RWPE2 (cell line): Measurements from ENCODE around the gene FBXL7.

Experiments used
- ATAC-seq: fragments of 200-7000 bp; cut with Tn5 transposase; 3 replicates; pipeline ENCODE4 v1.9.1; 2021; ENCODE audit warnings: low read depth
- DNase-seq: peaks from one replicate; pipeline ENCODE4 v3.0.0-alpha.2; 2020; ENCODE audit warnings: low spot score
- H3K27ac ChIP-seq: fragments of 450-650 bp; 2 replicates; pipeline ENCODE4 v1.5.1; 2017; ENCODE audit warnings: mild to moderate bottlenecking; ENCODE audit not compliant: poor library complexity, severe bottlenecking
- H3K27me3 ChIP-seq: fragments of 250-450 bp; sonication (Bioruptor Pico); 2 replicates; pipeline ENCODE4 v1.5.1; 2021; ENCODE audit warnings: mild to moderate bottlenecking, moderate library complexity; ENCODE audit not compliant: insufficient read depth, poor library complexity, severe bottlenecking
- H3K36me3 ChIP-seq: fragments of 250-450 bp; sonication (Bioruptor Pico); 2 replicates; pipeline ENCODE4 v1.5.1; 2020; ENCODE audit warnings: low read depth, mild to moderate bottlenecking, moderate library complexity
- H3K4me1 ChIP-seq: fragments of 250-450 bp; sonication (Bioruptor Pico); 2 replicates; pipeline ENCODE4 v1.5.1; 2021; ENCODE audit warnings: mild to moderate bottlenecking, moderate library complexity; ENCODE audit not compliant: insufficient read depth, poor library complexity, severe bottlenecking
- H3K4me3 ChIP-seq: fragments of 250-450 bp; sonication (Bioruptor Pico); 2 replicates; pipeline ENCODE4 v1.5.1; 2021; ENCODE audit warnings: mild to moderate bottlenecking, moderate library complexity; ENCODE audit not compliant: severe bottlenecking
- H3K9me3 ChIP-seq: fragments of 250-450 bp; sonication (Bioruptor Pico); 2 replicates; pipeline ENCODE4 v1.5.1; 2021; ENCODE audit warnings: mild to moderate bottlenecking, moderate library complexity; ENCODE audit not compliant: severe bottlenecking
- TF ChIP-seq, protein P1 (sequence below): fragments of 450-650 bp; IDR thresholded peaks from one replicate; pipeline ENCODE4 v1.5.1; 2017; ENCODE audit warnings: mild to moderate bottlenecking, moderate library complexity; ENCODE audit not compliant: poor library complexity, severe bottlenecking

FBXL7 gene

DNA sequence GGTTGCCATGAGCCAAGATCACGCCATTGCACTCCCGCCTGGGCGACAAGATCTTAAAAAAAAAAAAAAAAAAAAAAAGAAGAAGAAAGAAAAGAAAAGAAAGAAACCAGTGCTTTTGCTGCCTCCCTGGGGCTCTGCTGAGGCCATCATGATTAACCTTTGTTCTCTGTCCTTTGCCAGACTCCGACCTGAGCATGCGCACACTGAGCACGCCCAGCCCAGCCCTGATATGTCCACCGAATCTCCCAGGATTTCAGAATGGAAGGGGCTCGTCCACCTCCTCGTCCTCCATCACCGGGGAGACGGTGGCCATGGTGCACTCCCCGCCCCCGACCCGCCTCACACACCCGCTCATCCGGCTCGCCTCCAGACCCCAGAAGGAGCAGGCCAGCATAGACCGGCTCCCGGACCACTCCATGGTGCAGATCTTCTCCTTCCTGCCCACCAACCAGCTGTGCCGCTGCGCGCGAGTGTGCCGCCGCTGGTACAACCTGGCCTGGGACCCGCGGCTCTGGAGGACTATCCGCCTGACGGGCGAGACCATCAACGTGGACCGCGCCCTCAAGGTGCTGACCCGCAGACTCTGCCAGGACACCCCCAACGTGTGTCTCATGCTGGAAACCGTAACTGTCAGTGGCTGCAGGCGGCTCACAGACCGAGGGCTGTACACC is 427.9 kb downstream of the FBXL7 start:
- H3K36me3 ChIP-seq: no peaks in the 10 kb centered on the region
- no peak overlapping the region for H3K4me3 ChIP-seq
- H3K4me1 ChIP-seq: no peaks in the 10 kb centered on the region
- ATAC-seq (no peak), DNase-seq (peak; percentile 60)
- no peaks in the 10 kb centered on the region for H3K9me3 ChIP-seq
- no peaks in the 10 kb centered on the region for H3K27me3 ChIP-seq
- TF ChIP-seq, protein P1, sequence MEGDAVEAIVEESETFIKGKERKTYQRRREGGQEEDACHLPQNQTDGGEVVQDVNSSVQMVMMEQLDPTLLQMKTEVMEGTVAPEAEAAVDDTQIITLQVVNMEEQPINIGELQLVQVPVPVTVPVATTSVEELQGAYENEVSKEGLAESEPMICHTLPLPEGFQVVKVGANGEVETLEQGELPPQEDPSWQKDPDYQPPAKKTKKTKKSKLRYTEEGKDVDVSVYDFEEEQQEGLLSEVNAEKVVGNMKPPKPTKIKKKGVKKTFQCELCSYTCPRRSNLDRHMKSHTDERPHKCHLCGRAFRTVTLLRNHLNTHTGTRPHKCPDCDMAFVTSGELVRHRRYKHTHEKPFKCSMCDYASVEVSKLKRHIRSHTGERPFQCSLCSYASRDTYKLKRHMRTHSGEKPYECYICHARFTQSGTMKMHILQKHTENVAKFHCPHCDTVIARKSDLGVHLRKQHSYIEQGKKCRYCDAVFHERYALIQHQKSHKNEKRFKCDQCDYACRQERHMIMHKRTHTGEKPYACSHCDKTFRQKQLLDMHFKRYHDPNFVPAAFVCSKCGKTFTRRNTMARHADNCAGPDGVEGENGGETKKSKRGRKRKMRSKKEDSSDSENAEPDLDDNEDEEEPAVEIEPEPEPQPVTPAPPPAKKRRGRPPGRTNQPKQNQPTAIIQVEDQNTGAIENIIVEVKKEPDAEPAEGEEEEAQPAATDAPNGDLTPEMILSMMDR: no peak
- H3K27ac ChIP-seq: no peak overlapping the region

DNA sequence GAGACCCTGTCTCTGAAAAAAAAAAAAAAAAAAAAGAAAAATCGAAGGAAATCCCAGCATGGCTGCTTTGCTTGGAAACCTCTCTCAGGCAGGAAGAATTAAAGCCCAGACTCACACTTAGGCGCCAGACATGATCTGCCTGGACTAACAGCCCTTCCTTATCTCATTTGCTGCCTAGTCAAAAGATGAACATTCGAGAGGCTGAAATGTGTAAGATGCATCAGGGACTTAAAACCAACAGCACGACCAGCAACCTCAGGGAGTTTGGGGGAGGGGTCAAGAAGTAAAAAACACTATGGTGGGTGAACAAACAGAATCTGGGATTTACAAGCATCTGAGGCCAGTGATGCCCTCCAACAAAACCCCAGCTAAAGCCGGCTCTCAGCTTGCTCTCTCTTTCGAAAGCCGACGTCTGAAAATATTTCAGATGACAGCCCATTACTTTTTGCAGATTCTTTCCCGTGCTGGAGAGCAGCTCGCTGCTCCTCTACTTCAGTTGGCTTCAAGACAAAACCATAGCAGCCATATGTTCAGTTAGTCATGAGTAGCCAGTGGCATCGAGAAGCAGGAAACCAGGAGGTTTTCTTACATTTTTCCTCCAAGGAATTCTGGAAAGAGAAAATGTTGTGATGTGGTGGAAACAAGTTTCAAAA is 429.8 kb downstream of the FBXL7 start:
- DNase-seq (no peak), ATAC-seq (no peak)
- no peaks in the 10 kb centered on the region for H3K36me3 ChIP-seq
- H3K27ac ChIP-seq: no peak overlapping the region
- H3K27me3 ChIP-seq: no peaks in the 10 kb centered on the region
- H3K4me3 ChIP-seq: no peak overlapping the region
- TF ChIP-seq, protein P1: no peak
- H3K4me1 ChIP-seq: no peaks in the 10 kb centered on the region
- no peaks in the 10 kb centered on the region for H3K9me3 ChIP-seq

DNA sequence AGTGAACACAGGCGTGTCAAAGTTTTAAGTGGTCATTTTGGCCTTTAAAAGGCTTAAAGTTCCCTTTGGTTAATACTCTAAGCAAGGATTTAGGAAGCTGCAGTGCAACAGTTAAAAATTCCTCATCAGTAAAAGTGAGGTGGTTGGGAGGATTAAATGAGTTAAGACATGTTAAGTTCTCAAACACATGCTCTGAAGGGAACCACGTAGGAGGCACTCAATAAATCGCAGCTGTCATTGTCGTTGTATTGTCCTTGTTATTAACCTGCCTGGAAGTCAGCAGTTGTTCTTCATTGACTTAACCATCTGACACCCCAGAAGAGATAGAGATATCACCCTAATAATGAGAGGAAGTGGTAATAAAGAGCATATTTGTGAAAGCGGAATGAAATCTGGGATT is 432.1 kb downstream of the FBXL7 start:
- H3K27me3 ChIP-seq: no peaks in the 10 kb centered on the region
- DNase-seq (no peak), ATAC-seq (no peak)
- H3K4me3 ChIP-seq: no peak overlapping the region
- no peaks in the 10 kb centered on the region for H3K4me1 ChIP-seq
- no peak overlapping the region for H3K27ac ChIP-seq
- no peaks in the 10 kb centered on the region for H3K36me3 ChIP-seq
- TF ChIP-seq, protein P1: no peak
- H3K9me3 ChIP-seq: no peaks in the 10 kb centered on the region

DNA sequence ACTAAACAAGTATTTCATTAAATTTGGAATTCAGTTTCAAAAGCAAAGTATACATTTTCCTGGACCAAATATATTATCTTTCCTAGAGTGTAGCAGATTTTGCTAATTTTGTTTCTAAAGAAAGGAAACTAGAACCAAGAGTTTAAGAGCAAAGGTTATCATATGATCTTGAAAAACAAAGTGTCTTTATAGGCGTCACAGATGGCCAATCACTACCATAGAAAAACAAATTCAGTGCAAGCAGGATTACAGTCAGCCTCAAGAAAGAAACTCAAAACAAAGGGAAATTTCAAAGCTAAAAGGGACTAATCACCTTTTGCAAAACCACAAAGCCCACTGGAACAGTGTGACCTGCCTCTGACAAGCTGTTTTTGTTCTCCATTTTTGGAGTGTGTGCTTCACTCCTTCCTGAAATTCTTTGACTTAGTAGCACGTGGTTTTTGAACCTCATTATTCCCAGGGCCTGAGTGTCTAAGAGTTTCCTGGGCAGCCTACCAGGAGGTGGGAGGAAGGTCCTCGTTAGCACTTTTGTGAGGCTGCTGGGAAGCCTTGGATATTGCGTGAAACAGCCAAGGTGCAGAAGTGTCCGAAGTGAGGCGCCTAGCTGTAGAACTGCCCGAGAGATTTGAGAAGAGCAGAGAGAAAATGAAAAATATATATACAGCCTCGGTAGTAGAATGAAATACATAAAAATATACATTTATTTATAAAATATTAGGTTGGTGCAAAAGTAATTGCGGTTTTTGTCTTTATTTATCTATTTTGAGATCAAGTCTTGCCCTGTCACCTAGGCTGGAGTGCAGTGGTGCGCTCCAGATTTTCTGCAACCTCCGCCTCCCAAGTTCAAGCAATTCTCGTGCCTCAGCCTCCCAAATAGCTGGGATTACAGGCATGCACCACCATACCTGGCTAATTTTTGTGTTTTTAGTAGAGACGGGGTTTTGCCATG is 433.6 kb downstream of the FBXL7 start:
- TF ChIP-seq, protein P1: no peak
- no peaks in the 10 kb centered on the region for H3K27me3 ChIP-seq
- no peak overlapping the region for H3K27ac ChIP-seq
- H3K36me3 ChIP-seq: no peaks in the 10 kb centered on the region
- DNase-seq: no peak
- no peak overlapping the region for H3K4me3 ChIP-seq
- H3K9me3 ChIP-seq: no peaks in the 10 kb centered on the region
- no peak for ATAC-seq
- H3K4me1 ChIP-seq: no peaks in the 10 kb centered on the region
